Measurements from ENCODE around the gene NRAP.

- TF ChIP-seq CTCF (conservative IDR thresholded peaks at IDR 0.05; ENCODE audit: low read length) (no peak), EZH2phosphoT487 (IDR thresholded peaks at IDR 0.05; ENCODE audit: borderline replicate concordance) (no peak)
Measured at GRCh38 chr10:113610631-113611601, 52.9 kb downstream of the NRAP start.
